NCI-H774 (cell line): Measurements from ENCODE around the gene LRRC39.

ENCODE experiments used
- DNase-seq: peaks from one replicate; lab custom pipeline; 2025; lab: John Stamatoyannopoulos, UW

LRRC39 gene

DNA sequence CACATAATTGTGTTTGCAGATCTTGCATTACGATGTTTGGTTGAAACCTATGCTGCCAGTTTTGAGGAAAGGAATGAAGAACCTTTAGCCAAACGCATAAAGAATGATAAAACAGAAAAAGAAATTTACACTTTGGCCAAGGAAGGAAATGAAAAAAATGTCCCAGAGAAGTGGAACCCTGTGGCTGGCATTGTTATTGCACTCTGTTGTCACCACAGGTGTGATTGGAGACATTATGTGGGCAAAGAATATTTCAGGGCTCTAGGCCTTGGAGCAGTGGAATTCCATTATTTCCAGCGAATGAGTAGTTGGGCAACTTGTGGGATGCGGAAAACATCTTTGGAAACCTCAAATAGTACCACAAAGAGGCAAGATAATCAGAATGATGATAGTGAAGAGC lies 30.2 kb downstream of the LRRC39 start:
- DNase-seq = no peak

DNA sequence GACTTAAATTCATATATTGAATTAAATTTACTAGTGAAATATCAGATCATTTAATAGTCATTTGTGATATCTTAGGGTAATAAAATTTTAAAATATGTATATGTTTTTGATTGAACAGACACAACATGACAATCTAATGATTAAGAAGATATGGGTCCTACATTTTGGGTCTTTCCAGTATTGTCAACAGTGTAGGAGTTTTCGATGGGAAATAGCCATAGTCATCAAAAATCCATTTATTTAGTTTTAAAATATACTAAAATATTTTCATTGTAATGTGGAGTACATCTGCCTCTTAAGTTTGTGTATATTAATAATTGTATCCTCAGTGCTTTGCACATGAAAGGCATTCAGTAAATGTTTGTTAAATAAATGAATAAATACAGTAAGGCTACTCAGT lies 31.1 kb downstream of the LRRC39 start:
- DNase-seq = no peak

DNA sequence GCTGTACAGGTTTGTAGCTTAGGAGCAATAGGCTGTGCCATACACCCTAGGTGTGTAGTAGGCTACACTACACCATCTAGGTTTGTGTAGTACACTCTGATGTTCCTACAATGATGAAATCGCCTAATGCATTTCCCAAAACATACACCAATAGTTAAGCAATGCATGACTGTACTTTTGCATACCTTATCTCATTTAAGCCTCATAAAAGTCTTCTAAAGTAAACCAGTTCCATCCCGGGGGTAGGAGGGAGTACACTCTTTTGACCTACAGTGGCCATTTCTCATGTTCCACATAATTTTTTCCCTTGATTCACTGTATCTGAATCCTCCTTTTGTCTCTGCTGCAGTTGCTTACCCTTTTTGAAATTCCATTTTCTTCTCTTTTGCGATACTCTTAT lies 32.9 kb downstream of the LRRC39 start:
- no peak for DNase-seq

DNA sequence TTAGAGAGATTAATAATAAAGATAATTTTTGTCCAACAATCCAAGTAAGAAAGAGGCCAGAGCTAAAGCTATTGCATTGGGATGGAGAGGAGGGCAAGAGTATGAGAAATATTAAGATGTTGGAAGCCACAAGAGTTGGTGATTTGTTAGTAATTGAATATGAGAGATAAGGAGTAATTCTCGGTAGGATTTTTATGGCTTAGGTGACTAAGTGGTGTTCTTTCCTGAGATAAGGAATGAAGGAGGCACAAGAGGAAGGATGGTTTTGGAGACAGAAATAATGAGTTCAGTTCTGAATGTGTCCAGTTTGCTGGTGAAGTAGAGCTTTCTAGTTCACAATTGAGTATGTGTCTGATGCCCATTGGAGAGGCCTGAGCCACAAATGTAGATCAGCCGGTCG lies 35.7 kb downstream of the LRRC39 start:
- DNase-seq = no peak

GRCh38 chr1:100141192-100141591 lies 36.9 kb downstream of the LRRC39 start:
- no peak for DNase-seq

DNA sequence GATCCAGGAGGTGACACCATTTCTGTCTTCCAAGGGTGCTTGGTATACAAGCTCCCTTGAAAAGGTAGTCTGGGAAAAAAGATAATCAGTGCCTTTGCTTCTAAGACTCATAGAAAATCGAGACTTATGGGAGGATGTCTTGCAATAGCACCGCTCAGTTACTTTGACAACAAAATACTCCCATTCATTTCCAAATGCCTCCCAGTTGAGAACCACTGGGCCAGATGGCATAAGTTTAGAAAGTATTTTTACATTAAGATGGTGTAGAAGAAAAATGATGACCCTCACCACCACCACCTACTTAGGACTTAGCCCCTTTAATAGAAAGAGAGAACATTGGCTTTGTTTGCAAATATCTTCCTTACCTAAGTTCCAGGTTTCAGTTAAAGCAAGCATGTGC lies 40.5 kb downstream of the LRRC39 start:
- no peak for DNase-seq

GRCh38 chr1:100134872-100135271 lies 43.2 kb downstream of the LRRC39 start:
- no peak for DNase-seq

DNA sequence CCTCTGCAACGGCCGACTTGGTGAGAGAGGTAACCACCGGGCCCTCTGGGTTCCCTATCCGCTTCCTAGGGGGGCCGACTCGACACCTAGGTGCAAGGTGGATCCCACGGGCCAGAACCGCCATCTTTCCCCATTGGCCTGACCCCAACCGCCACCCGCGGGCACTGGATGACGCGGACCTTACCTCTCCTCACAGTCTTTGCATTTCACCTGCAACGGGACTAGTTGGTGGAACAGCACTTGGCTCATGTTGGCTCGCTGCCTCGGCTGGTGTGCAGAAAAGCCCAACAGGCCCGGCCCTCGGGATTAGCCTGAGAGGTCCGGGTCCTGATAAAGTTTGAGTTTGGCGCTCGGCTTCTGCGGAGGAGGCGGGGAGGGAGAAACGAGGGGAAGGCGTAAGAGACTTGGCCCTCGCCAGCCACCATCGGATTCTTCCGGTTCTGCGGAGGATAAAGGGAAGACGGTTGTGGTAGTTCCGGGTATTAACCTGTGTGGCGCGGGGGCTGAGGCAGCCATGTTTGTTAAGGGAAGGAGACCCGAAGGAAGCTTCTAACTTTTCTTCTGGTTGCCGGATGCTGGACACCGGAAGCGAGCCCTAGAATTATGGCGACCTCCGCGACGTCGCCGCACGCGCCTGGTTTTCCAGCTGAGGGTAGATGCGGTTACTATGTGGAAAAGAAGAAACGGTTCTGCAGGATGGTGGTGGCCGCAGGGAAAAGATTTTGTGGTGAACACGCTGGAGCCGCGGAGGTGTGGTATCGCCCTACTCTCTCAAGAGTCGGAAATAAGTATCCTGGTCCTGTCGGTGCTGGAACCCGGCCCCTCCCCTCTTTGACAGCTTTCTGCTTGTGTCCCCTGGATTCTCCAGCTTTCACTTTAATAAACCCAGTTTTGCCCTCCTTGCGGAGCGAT lies 45.2 kb downstream of the LRRC39 start, which contains the start of the genes SASS6 and TRMT13:
Gene SASS6 (minus strand): TSS at position 365 of the 912 bp plus-strand sequence. CDS start 116 bp downstream, at position 249.
Gene TRMT13 (plus strand): TSS at position 598 of the 912 bp plus-strand sequence. CDS start 6 bp downstream, at position 604.
- DNase-seq = peak; percentile 96

DNA sequence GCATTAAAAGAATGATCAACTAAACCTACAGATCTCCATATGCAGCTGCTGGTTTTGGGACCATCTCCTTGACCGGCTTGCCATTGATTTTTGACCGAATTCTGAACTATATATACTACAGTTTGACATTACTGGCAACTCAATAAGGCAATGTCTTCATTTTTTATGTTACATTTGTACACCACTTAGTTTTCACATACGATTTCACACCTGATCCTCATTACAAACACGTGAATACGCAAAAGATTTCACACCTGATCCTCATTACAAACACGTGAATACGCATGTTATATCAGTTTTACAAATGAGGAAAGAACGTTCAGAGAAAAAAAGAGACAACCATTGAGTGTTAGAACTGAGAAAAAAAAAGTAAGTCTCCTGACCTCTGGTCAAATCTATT lies 46.4 kb downstream of the LRRC39 start:
- DNase-seq = no peak

- no peak for DNase-seq
Observed at GRCh38 chr1:100130552-100131077, 47.4 kb downstream of the LRRC39 start.

- DNase-seq = no peak
Observed at GRCh38 chr1:100127226-100127625, 50.8 kb downstream of the LRRC39 start.

DNA sequence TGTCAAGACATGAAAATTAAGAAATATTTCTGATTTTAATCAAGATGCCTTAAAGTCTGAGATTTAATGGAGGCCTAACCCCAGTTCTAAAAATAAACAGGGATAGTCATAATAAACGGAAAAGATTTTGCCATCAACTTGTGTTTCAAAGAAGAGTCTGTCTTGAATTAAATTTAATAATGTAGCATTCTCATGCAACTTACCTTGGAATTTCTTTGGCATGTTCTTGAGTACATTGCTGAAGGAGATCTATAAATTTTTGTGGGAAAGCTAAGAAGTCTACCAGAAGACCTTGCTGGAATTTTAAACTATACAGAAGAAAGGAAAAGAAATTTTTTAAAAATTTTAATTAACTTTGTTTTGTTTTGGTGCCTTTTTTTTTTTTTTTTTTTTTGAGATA lies 55.9 kb downstream of the LRRC39 start:
- no peak for DNase-seq

DNA sequence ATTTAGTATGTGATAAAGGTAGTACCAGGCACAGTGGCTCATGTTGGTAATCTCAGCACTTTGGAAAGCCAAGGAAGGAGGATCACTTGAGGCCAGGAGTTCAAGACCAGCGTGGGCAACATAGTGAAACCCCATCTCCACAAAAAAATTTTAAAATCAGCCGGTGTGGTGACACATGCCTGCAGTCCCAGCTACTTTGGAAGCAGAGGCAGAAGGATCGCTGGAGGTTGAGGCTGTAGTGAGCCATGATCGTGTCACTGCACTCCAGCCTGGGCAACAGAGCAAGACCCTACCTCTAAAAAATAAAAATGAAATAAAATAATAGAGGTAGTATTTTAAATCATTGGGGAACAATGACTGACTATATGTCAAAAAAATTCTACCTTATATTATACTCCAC lies 62.5 kb downstream of the LRRC39 start:
- no peak for DNase-seq

GRCh38 chr1:100109554-100110066 lies 68.4 kb downstream of the LRRC39 start:
- DNase-seq = no peak

GRCh38 chr1:100107696-100108095 lies 70.4 kb downstream of the LRRC39 start:
- no peak for DNase-seq

DNA sequence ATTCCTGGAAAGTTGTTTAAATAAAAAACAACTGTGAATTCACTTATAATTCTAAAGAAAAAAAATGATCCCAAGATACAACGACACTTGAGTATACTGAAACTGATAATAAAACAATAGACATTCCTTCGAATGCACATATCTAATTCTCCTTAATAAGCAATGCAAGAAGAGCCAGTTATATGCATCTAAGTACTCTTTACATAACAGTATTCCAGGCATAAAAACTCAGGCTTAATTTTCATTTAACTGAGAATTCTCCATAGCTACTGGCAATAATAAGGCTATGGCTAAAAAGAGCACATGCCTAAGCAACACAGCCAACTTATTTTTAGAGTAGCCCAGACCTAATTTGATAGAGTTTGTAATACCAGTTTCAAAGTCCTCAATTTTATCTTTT lies 76.5 kb downstream of the LRRC39 start:
- no peak for DNase-seq

GRCh38 chr1:100100202-100100601 lies 77.9 kb downstream of the LRRC39 start:
- DNase-seq = no peak
